GM11168 (cell line): Measurements from ENCODE around the gene REM2.
"Not testable (repeated sequence)": the region's sequence is repeated elsewhere in the genome, so short reads cannot be mapped to it uniquely, and the experiment has no call there.

Experiments used
- in situ Hi-C: fragments of 300-500 bp; cut with MboI; formaldehyde crosslinking; loops from one replicate; pipeline ENCODE4 v1.12.0; 2022; ENCODE audit warnings: low sequenced_read_pairs; ENCODE audit not compliant: unreplicated experiment

The REM2 gene

DNA sequence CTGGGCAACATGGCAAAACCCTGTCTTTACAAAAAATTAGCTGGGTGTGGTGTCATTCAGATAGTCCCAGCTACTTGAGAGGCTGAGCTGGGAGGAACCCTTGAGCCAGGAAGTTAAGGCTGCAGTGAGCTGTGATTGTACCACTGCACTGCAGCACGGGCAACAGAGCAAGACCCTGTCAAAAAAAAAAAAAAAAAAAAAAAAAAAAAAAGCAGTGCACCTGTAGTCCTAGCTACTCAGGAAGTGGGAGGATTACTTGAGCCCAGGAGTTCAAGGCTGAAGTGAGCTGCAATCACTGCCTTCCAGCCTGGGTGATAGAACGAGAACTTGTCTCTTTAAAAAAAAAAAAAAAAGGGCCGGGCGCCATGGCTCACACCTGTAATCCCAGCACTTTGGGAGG lies 5.6 kb downstream of the REM2 start:
- in situ Hi-C loops, result no loop called here

DNA sequence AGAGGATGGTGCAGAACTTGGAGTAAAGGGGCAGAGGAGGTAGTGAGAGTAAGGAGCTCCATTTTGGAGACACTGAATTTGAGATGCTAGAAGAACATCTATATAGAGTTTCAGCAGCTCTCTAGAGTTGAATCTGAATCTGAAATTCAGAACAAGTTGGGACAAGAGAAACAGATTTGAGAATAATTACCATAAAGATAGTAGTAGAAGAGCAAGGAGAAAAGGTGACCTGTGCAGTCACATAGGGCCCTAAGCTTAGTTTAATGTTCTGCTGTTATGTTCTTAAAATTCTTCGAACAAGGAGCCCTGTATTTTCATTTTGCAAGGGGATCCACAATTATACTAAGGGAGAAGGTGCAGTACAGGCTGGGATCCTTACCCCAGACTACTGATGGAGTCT lies 7.4 kb downstream of the REM2 start:
- in situ Hi-C loops, result no loop called here

DNA sequence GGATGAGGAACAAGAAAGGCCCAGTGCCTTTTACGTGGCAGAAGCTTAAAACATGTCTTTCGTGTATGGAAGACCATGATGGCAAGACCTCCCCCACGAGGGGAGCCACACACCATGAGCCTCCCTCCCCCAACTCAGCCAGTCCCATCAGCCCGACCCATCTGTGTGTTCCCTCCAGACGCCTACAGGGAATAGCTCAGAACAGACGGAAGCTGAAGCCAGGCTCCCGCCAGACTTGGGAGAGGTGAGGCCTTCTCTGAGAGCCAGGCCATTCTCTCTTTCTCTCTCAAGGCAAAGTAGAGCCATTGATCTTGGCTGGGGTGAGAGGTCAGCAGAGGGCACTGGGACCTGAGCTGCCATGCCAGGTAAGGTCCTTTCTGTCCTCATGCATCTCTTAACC lies 9.5 kb downstream of the REM2 start:
- in situ Hi-C loops, result no loop called here

DNA sequence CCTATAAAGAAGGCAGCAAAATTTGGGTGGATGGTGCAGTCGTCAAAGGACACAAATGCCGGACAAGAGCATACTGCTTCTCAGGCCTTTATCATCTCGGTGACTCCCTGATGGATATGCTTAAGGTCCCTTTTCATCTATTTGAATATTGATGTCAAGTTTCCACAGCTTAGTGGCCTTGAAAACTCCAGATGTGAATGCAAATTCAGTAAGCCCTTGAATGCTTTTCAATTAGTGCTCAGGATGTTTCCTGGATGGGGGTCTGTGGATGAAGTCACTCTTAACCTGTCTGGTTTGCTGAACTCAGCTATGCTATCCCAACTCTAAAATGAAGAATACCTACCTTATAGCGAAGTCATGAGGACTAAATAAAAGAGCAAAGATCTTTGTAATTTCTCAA lies 10.7 kb downstream of the REM2 start:
- in situ Hi-C loops, result no loop called here

DNA sequence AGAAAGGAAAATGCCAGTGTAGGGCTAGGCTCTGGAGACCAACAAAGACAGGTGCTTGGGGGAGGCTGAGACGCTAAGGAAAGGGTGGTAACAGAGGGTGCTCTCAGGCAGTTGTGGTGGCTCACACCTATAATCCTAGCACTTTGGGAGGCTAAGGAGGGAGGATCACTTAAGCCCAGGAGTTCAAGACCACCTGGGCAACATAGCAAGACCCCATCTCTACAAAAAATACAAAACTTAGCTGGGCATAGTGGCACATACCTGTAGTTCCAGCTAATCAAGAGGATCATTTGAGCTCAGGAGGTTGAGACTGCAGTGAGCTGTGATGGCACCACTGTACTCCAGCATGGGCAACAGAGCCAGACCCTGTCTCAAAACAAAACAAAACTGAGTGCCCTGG lies 12.4 kb downstream of the REM2 start:
- in situ Hi-C loops, result no loop called here

DNA sequence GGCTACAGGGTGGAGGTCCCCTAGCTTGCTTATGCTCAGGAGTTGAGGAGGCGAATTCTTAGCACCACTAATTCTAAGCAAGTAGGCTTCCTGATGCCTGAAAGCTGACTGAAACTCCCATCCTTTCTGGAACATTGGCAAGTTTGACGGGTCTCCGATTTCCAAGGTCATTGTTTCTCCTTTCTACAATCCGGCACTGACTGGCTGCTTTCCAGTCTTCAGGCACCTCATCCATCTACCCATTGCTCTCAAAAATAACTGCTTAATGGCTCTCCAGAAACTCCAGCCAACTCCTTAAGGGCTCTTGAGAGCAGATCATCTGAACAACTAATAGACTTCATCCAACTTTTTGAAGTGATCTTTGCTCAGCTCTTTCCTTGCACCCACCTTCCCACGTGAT lies 13.3 kb downstream of the REM2 start:
- in situ Hi-C loops, result no loop called here

DNA sequence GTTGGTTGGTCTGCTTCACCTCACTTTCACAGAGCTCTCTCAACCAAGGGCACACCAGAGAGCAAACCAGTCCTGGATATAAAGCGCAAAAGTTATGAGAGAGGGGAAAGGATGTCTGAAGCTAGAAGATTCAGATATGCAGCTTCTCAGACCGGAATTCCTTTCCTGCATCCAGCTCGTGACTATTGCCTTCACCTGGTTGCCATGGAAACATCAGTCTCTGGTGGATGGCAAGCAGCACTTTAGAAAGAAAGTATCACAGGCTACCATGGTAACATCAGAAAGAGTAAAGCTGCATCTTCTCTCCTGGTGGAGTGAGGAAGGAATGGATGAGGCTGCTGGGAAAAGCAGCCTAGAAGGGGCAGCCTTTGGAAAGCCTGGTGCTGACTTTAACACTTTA lies 13.7 kb downstream of the REM2 start:
- in situ Hi-C loops, result no loop called here

DNA sequence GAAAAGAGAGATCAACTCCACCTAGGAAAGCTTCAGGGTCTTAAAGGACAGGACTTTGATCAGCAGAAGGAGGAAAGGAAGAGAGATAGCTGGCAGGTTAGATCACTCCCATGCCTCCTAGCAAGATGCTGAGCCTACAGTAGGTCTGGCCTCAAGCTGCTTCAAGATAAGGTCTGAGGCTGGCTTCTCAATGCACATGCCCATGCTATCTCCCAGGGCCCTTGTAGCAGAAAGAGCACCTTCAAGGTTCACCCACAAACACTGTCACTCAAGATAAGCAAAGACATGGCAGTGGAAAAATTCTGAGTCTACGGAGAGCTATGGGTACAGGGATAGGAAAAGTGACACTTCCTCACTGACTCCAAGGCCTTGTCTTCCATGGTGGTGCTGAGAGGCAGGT lies 14.3 kb downstream of the REM2 start:
- in situ Hi-C loops, result no loop called here

DNA sequence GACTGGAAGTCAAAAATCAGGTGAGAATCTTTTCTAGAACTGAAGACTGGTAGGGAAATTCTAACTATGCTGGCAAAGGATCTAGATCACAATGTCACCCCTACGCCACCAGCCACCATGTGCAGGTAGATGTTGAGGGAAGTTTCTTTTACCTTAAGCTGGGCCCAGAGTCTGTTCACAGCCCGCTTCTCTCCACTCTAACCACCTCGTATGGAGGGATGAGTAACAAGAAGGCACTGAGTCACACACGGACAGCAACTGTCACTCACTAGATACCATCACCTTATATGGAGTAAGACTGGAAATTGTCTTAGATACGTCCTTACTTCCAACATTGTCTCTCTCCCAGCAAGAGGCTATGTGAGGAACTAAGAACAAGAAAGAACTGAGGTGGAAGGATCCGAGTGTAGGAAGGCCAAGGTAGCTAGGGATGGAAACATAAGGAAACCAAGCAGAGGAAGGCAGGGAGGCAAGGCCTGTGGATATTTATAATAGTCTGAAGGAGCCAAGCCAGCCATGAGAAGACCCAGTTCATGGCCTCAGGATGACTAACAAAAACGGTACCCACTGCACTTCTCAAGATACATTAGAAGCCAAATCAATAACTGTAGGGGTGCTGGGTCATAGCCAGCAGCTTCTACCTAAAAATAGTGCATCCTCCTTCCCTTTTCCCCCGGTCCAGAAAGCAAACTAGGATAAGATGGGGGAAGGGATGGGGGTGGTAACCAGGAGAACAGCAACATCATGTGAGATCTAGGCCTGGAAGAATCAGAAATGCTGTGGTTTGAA lies 15.5 kb downstream of the REM2 start:
- in situ Hi-C loops, result no loop called here

DNA sequence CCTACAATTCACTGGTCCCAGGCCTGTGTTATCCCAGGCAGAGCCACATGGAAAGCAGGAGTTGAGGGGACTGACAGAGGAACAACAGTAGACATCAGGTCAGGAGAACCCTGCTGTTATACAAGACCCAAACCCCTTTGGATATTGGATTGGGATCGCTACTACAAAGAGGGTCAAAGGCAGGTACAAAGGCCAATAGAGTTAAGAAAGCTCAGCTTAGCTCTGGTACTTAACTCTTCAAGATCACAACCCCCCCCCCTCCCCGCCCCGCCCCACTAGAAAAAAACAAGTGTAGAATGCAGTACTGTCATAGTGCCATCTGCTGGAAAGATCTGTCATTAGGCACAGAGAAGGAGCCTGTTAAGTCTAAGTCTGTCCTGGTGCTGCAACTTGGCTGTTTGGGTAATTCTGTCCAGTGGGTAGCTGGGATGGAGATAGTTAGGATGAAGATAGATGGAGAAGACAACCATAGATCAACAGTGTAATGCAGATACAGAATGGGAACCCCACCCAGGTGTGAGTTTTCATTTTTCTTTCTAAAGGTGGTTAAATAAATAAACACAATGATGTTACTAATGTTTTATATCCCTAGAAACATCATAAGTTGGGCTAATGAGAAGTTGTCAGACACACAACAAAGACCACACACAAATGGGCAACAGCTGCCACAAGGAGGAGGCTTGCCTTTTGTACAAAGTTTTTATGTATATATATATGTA lies 17.2 kb downstream of the REM2 start:
- in situ Hi-C loops, result no loop called here

DNA sequence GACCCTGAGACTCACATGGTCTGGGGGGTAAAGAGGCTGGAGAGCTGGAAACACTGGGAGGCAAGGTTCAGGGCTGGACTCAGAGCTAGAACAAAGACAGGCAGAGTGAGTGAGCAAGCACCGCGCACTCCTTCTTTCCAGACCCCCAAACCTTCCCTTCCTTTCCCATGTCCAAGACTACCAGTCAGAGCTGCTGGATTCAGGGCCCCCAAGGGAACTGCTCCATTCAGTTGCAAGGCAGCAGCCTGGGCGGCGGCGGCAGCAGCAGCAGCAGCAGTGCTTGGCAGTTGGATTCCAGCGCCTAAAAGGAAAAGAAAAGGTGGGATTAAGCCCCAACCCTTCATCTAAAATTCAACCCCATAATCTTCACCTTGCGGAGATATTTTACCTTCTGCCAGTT lies 18.8 kb downstream of the REM2 start:
- in situ Hi-C loops, result no loop called here

DNA sequence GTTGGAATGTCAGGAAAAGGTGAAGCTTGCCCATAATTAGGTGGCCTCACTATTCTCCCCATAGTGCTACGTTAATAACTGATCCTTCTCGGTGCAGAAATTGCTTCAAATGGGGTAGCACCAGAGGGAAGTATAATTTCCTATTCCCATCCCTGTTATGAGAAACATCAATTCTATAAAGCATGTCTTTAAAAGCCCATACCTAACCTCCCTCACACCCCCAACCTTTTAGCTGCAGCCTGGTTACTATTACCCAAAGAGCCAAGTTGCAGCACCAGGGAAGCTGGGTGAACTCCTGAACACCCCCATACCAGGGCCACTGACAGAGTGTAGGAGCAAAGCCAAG lies 20.7 kb downstream of the REM2 start:
- in situ Hi-C loops, result no loop called here

DNA sequence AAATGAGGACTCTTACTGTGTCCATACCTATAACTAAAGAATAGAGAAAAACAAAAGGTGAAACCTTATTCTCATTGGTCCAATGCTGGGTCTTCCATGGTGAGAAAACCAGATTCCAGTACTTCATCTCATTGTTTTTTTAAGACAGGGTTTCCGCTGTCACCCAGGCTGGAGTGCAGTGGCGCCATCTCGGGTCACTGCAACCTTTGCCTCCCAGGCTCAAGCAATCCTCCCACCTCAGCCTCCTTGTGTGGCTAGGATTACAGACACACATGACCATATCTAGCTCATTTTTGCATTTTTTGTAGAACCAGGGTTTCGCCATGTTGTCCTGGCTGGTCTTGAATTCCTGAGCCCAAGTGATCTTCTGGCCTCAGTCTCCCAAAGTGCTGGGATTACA lies 22.6 kb downstream of the REM2 start:
- in situ Hi-C loops, result no loop called here

DNA sequence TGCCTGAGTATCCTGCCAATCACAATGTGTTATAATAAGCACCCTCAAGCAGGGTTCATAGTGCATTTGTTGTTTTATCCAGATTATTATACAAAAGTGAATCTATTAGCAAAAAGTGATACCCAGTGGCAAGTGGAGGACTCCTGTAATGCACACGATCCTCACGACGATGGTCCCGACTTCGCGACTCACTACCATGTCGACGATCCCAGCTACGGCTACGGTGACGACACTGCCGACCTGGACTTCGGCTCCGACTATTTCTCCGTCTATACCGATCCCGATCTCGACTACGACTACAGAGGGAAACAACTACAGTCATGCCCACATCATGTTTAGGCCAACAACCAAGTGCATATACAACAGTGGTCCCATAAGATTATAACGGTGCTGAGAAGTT lies 23.1 kb downstream of the REM2 start:
- in situ Hi-C loops, result no loop called here

DNA sequence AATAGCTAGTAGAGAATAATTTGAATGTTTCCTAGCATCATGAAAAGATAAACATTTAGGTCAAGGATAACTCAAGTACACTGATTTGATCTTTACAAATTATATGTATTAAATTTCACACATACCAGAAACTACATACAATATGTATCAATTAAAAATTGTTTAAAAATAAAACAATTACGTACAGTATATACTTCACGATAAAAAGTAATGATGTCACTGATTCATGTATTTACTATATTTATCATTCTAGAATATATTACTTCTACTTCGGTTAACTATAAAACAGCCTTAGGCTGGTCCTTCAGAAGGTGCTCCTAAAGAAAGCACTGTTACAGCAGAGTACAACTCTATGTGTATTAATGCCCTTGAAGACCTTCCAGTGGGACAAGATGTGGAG lies 24.4 kb downstream of the REM2 start:
- in situ Hi-C loops, result no loop called here

DNA sequence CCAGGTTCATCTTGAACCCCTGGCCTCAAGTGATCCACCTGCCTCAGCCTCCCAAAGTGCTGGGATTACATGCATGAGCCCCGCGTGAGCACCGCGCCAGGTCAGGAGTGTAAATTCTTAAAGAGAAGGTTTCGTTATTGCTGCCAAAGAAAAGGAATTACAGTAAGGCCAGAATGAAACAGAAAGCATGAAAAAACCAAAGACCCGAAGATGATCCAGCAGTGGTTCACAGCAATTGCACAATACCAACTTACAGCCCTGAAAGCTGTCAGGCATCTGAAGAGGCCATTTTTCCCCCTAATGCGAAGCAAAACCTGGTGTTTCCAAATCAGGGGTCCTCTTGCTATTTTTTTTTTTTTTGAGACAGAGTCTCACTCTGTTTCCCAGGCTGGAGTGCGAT lies 25.6 kb downstream of the REM2 start:
- in situ Hi-C loops, result no loop called here

DNA sequence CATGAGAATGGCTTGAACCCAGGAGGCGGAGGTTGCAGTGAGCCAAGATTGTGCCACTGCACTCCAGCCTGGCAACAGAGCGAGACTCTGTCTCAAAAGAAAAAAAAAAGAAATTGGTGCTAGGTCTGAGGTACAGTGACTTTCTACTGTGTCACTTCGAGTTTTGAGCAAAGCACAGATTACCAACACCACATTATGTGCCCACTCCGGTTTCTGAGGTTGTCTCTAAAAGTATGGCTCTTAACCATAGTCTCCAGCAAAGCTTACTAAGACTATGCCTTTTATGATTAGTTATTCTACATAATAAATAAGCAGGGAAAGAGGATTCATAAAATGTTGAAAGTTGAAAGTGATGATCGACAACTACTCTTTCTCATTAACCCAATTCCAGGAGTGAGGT lies 27.9 kb downstream of the REM2 start:
- in situ Hi-C loops, result no loop called here

DNA sequence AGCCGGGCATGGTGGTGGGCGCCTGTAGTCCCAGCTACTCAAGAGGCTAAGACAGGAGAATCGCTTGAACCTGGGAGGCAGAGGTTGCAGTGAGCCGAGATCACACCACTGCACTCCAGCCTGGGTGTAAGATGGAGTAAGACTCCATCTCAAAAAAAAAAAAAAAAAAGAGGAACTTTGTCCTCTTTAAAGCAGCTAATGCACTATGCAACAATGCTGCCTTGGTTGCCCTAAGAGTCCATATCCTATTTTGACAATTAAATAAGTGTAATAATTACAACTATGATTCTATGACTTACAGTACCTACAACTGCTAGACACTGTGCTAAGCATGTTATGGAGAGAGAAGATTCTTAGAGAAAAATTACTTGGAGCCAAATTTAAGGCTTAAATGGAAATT lies 31.8 kb downstream of the REM2 start:
- in situ Hi-C loops, result not testable (repeated sequence)

DNA sequence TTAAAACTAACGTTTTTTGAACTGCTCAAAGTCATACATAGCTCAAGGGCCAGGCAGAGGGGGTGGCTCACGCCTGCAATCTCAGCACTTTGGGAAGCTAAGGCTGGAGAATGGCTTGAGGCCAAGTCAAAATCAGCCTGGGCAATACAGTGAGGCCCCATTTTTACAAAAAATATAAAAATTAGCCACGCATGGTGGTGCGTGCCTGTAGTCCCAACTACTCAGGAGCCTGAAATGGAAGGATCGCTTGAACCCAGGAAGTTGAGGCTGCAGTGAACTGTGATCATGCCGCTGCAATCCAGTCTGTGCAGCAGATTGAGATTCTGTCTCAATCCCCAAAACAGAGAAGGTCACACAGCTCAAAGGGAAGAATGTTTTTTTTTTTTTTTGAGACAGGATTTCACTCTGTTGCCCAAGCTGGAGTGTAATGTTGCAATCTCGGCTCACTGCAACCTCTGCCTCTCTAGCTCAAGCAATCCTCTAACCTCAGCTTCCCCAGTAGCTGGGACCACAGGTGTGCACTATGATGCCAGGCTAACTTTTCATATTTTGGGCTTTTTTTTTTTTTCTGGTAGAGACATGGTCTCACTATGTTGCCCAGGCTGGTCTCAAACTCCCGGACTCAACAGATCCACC lies 33.0 kb downstream of the REM2 start:
- in situ Hi-C loops, result no loop called here

DNA sequence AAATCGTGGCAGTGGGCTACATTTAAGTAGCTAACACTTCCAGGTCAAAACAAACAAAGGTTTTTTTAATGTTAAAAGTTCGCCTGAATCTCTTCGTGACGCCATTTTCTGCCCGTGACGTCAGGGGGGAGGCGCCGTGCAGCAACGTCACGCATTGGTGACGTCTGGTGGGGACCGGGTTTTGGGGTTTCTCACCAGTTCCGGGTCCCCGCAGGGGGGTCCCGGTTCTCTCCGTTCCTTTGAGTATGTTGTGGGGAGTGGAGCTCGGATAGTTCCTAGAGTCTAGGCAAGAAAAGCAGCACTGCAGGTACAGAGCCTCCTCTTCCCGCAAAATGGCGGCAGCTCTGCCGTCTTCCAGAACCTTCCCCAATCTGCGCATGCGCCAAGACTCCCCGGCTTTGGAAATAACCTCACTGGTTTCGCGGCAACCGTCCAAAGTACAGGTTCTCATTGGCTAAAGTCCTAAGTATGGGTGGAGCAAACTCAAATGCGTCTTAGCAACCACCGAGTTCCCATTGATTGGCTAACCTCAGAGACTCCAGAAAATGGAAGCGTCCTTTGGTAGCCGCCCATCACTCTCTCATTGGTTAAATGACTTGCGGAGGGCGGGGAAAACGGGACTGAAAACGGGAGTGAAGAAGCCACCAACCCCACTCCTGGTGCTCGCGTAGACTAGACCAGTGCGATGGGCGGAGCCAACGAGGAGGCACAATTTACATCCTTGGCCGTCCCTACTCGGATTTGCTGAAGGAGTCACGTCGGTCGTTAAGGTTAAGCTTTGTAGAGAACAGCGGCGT lies 36.0 kb downstream of the REM2 start, which contains the start of gene RBM23:
RBM23 (minus strand) TSS at position 346 of the 797 bp plus-strand sequence.
- in situ Hi-C loops, result no loop called here

DNA sequence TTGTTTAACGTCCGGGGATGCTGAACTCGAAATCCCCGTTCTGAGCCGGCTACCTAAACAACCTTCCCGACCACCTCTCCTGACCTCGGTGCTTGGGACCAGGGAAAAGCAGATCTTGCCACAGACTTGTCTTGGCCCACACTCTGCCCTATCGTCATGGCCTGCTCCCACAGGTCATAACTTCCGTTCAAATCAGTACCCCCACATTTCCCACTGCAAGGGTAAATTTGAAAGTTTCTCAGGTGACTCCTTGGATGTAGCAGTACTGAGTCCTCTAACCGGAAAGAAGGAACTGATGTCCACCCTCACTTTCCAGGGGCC lies 36.5 kb downstream of the REM2 start:
- in situ Hi-C loops, result no loop called here
